KMS-11 (cell line): ENCODE data around the gene CLMP.

Source experiments
- H2AFZ ChIP-seq: fragments of 200-600 bp; sonication (generic); 2 replicates; pipeline ENCODE4 v1.6.1; 2016; ENCODE audit warnings: antibody characterized with exemption, mixed run types, low read depth
- H3K27ac ChIP-seq: fragments of 200-600 bp; sonication (generic); 2 replicates; pipeline ENCODE4 v1.6.1; 2016; ENCODE audit warnings: mild to moderate bottlenecking, mixed run types
- H3K27me3 ChIP-seq: fragments of 200-600 bp; sonication (generic); 2 replicates; pipeline ENCODE4 v1.6.1; 2017; ENCODE audit warnings: mild to moderate bottlenecking, low read depth, mixed run types, moderate library complexity; ENCODE audit not compliant: insufficient read depth
- H3K36me3 ChIP-seq: fragments of 200-600 bp; sonication (generic); 2 replicates; pipeline ENCODE4 v1.6.1; 2017; ENCODE audit warnings: mild to moderate bottlenecking, mixed run types; ENCODE audit not compliant: insufficient read depth
- H3K4me1 ChIP-seq: fragments of 200-600 bp; sonication (generic); 2 replicates; pipeline ENCODE4 v1.6.1; 2016; ENCODE audit warnings: mild to moderate bottlenecking, low read depth, mixed run types; ENCODE audit not compliant: poor library complexity, severe bottlenecking
- H3K4me2 ChIP-seq: fragments of 200-600 bp; sonication (generic); 2 replicates; pipeline ENCODE4 v1.7.0; 2016; ENCODE audit warnings: mild to moderate bottlenecking, mixed run types
- H3K4me3 ChIP-seq: fragments of 200-600 bp; sonication (generic); IDR thresholded peaks from 2 replicates; pipeline ENCODE4 v1.6.1; 2017; ENCODE audit warnings: low read depth, low read length, mixed read lengths; ENCODE audit not compliant: insufficient read depth
- H3K79me2 ChIP-seq: fragments of 200-600 bp; sonication (generic); 2 replicates; pipeline ENCODE4 v1.6.1; 2016; ENCODE audit warnings: low read depth, mixed run types; ENCODE audit not compliant: insufficient read depth
- H3K9ac ChIP-seq: fragments of 200-600 bp; sonication (generic); 2 replicates; pipeline ENCODE4 v1.6.1; 2016; ENCODE audit warnings: mild to moderate bottlenecking, mixed run types
- H4K20me1 ChIP-seq: fragments of 200-600 bp; sonication (generic); 2 replicates; pipeline ENCODE4 v1.6.1; 2016; ENCODE audit warnings: mild to moderate bottlenecking, mixed run types; ENCODE audit not compliant: insufficient read depth
- CTCF ChIP-seq: fragments of 200-600 bp; sonication (generic); conservative IDR thresholded peaks from 2 replicates; pipeline ENCODE4 v1.6.1; 2017; ENCODE audit warnings: low read depth, mild to moderate bottlenecking, antibody characterized with exemption, low read length, moderate library complexity, mixed read lengths

Gene CLMP

DNA sequence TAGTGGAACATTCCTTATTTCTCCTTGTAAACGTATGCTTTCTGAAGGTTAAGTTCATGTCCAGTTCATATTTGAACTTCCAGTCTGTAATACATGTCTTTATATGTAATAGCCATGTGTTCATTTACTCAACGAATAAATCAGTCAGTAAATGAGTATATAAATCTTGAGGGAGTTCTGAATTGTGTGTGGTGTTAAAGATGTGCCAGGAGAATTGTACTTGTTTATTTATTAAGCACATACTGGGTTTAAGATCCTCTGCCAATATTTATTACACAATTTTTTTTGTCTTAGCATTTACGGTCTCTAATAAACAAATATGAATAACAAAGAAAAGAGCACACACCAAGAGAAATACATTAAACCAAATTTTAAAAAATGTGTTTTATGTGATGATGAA is 26.5 kb upstream of the CLMP start:
- H3K4me2 ChIP-seq, result no peak overlapping the region
- no peaks in the 10 kb centered on the region for H3K4me1 ChIP-seq
- TF ChIP-seq CTCF, result no peak
- H3K27ac ChIP-seq, result no peak overlapping the region
- H3K4me3 ChIP-seq, result no peak overlapping the region
- H4K20me1 ChIP-seq, result no peaks in the 10 kb centered on the region
- no peak overlapping the region for H2AFZ ChIP-seq
- H3K79me2 ChIP-seq, result no peaks in the 10 kb centered on the region
- H3K9ac ChIP-seq, result no peak overlapping the region
- H3K36me3 ChIP-seq, result no peaks in the 10 kb centered on the region
- no peaks in the 10 kb centered on the region for H3K27me3 ChIP-seq

DNA sequence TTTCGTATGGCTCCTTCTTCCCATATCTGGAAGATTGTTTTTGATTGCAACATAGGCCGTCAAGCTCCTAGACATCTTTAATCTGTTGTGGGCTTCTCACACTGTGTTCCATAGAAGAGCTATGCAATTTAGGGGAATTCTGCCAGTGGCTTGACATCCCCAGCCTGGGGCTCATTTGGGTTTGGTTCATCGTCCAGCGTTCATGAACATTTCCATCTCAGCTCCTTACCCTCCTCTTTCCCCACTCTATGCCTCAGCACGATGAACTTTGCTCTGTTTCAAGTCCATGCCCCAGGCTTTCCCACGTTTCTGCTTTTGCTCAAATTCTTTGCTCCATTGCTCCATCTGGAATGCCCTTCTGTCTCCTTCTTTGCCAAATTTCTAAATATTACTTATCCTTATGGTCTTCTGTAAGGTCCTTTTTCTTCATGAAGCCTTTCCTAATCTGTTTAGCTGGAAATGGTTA is 26.1 kb upstream of the CLMP start:
- no peak overlapping the region for H3K4me3 ChIP-seq
- no peaks in the 10 kb centered on the region for H3K79me2 ChIP-seq
- H4K20me1 ChIP-seq, result no peaks in the 10 kb centered on the region
- H3K27ac ChIP-seq, result no peak overlapping the region
- H2AFZ ChIP-seq, result no peak overlapping the region
- H3K9ac ChIP-seq, result no peak overlapping the region
- H3K36me3 ChIP-seq, result no peaks in the 10 kb centered on the region
- TF ChIP-seq CTCF, result no peak
- H3K4me2 ChIP-seq, result no peak overlapping the region
- no peaks in the 10 kb centered on the region for H3K27me3 ChIP-seq
- H3K4me1 ChIP-seq, result no peaks in the 10 kb centered on the region

GRCh38 chr11:123219066-123219690 is 24.1 kb upstream of the CLMP start:
- H4K20me1 ChIP-seq, result no peaks in the 10 kb centered on the region
- no peak overlapping the region for H3K27ac ChIP-seq
- H3K36me3 ChIP-seq, result no peaks in the 10 kb centered on the region
- no peak overlapping the region for H3K4me3 ChIP-seq
- no peak overlapping the region for H3K9ac ChIP-seq
- no peak for TF ChIP-seq CTCF
- no peak overlapping the region for H2AFZ ChIP-seq
- H3K4me1 ChIP-seq, result no peaks in the 10 kb centered on the region
- H3K79me2 ChIP-seq, result no peaks in the 10 kb centered on the region
- H3K27me3 ChIP-seq, result no peaks in the 10 kb centered on the region
- no peak overlapping the region for H3K4me2 ChIP-seq

- no peak overlapping the region for H3K4me3 ChIP-seq
- H3K27ac ChIP-seq, result no peak overlapping the region
- no peaks in the 10 kb centered on the region for H3K4me1 ChIP-seq
- no peaks in the 10 kb centered on the region for H3K79me2 ChIP-seq
- H4K20me1 ChIP-seq, result no peaks in the 10 kb centered on the region
- H3K27me3 ChIP-seq, result no peaks in the 10 kb centered on the region
- H3K4me2 ChIP-seq, result no peak overlapping the region
- no peak overlapping the region for H3K9ac ChIP-seq
- no peaks in the 10 kb centered on the region for H3K36me3 ChIP-seq
- H2AFZ ChIP-seq, result no peak overlapping the region
- TF ChIP-seq CTCF, result no peak
These were observed 23.4 kb upstream of the CLMP start for GRCh38 chr11:123218451-123218850.
